ENCODE data around the gene TMCC1.

Gene TMCC1

GRCh38 chr3:129610276-129610675 is 283.2 kb downstream of the TMCC1 start:
- Histone ChIP-seq H3K4me3 (ENCODE audit: low read length, poor library complexity, severe bottlenecking) (no peak overlapping the region), H3K4me2 (ENCODE audit: low read depth, low read length, poor library complexity, severe bottlenecking) (peak overlapping the region; percentile 16), H3K36me3 (ENCODE audit: insufficient read depth, low read length) (no peaks in the 10 kb centered on the region), H4K20me1 (ENCODE audit: insufficient read depth, low read length, poor library complexity, severe bottlenecking) (peaks cover 3% of the 10 kb centered on the region), H3K9me3 (ENCODE audit: insufficient read depth, low read depth, low read length) (no peaks in the 10 kb centered on the region), H3K4me1 (ENCODE audit: insufficient read depth, low read length, poor library complexity, severe bottlenecking) (peaks cover 48% of the 10 kb centered on the region), H3K79me2 (ENCODE audit: insufficient read depth, low read length) (peaks cover 10% of the 10 kb centered on the region), H3K27me3 (ENCODE audit: insufficient read depth, low read length, poor library complexity, severe bottlenecking) (no peaks in the 10 kb centered on the region), H3K9ac (ENCODE audit: low read depth, low read length, poor library complexity, severe bottlenecking) (no peak overlapping the region), H3K9me2 (replicated peaks; ENCODE audit: low read depth, low read length) (no peaks in the 10 kb centered on the region), H2AFZ (ENCODE audit: low read length) (no peak overlapping the region), H3F3A (ENCODE audit: low read depth) (peaks cover 13% of the 10 kb centered on the region; the same call in 1 of the 2 replicates)
- TF ChIP-seq CTCF (conservative IDR thresholded peaks at IDR 0.05; ENCODE audit: low read length) (no peak), EZH2phosphoT487 (IDR thresholded peaks at IDR 0.05; ENCODE audit: borderline replicate concordance) (no peak)

GRCh38 chr3:129609591-129610182 is 283.8 kb downstream of the TMCC1 start:
- H3K4me1 ChIP-seq (ENCODE audit: insufficient read depth, low read length, poor library complexity, severe bottlenecking), result peaks cover 46% of the 10 kb centered on the region

GRCh38 chr3:129608936-129609590 is 284.4 kb downstream of the TMCC1 start:
- H3K4me3 ChIP-seq (ENCODE audit: low read length, poor library complexity, severe bottlenecking), result no peak overlapping the region
- H3K4me1 ChIP-seq (ENCODE audit: insufficient read depth, low read length, poor library complexity, severe bottlenecking), result peaks cover 48% of the 10 kb centered on the region
- H4K20me1 ChIP-seq (ENCODE audit: insufficient read depth, low read length, poor library complexity, severe bottlenecking), result peaks cover 12% of the 10 kb centered on the region
- no peaks in the 10 kb centered on the region for H3K9me2 ChIP-seq (replicated peaks; ENCODE audit: low read depth, low read length)
- no peaks in the 10 kb centered on the region for H3K27me3 ChIP-seq (ENCODE audit: insufficient read depth, low read length, poor library complexity, severe bottlenecking)
- no peaks in the 10 kb centered on the region for H3K9me3 ChIP-seq (ENCODE audit: insufficient read depth, low read depth, low read length)
- H3F3A ChIP-seq (ENCODE audit: low read depth), result peaks cover 13% of the 10 kb centered on the region; the same call in 1 of the 2 replicates
- TF ChIP-seq CTCF (conservative IDR thresholded peaks at IDR 0.05; ENCODE audit: low read length) (no peak), EZH2phosphoT487 (IDR thresholded peaks at IDR 0.05; ENCODE audit: borderline replicate concordance) (no peak)
- H2AFZ ChIP-seq (ENCODE audit: low read length), result no peak overlapping the region
- no peaks in the 10 kb centered on the region for H3K36me3 ChIP-seq (ENCODE audit: insufficient read depth, low read length)
- H3K79me2 ChIP-seq (ENCODE audit: insufficient read depth, low read length), result peaks cover 22% of the 10 kb centered on the region
- H3K9ac ChIP-seq (ENCODE audit: low read depth, low read length, poor library complexity, severe bottlenecking), result no peak overlapping the region
- H3K4me2 ChIP-seq (ENCODE audit: low read depth, low read length, poor library complexity, severe bottlenecking), result peak overlapping the region; percentile 51

More at GRCh38 chr3:129609591-129610182, 283.8 kb downstream of the TMCC1 start:
- no peak for TF ChIP-seq CTCF (conservative IDR thresholded peaks at IDR 0.05; ENCODE audit: low read length)
- no peak for TF ChIP-seq EZH2phosphoT487 (IDR thresholded peaks at IDR 0.05; ENCODE audit: borderline replicate concordance)
- H3K9me2 ChIP-seq (replicated peaks; ENCODE audit: low read depth, low read length), result no peaks in the 10 kb centered on the region
- H3K27me3 ChIP-seq (ENCODE audit: insufficient read depth, low read length, poor library complexity, severe bottlenecking), result no peaks in the 10 kb centered on the region
- H4K20me1 ChIP-seq (ENCODE audit: insufficient read depth, low read length, poor library complexity, severe bottlenecking), result peaks cover 6% of the 10 kb centered on the region
- peak overlapping the region; percentile 16 for H3K4me2 ChIP-seq (ENCODE audit: low read depth, low read length, poor library complexity, severe bottlenecking)
- H3F3A ChIP-seq (ENCODE audit: low read depth), result peaks cover 13% of the 10 kb centered on the region; the same call in 1 of the 2 replicates
- H2AFZ ChIP-seq (ENCODE audit: low read length), result no peak overlapping the region
- peaks cover 16% of the 10 kb centered on the region for H3K79me2 ChIP-seq (ENCODE audit: insufficient read depth, low read length)
- H3K9me3 ChIP-seq (ENCODE audit: insufficient read depth, low read depth, low read length), result no peaks in the 10 kb centered on the region
- H3K9ac ChIP-seq (ENCODE audit: low read depth, low read length, poor library complexity, severe bottlenecking), result no peak overlapping the region
- no peaks in the 10 kb centered on the region for H3K36me3 ChIP-seq (ENCODE audit: insufficient read depth, low read length)
- no peak overlapping the region for H3K4me3 ChIP-seq (ENCODE audit: low read length, poor library complexity, severe bottlenecking)
